OCI-LY3 (cell line): Measurements from ENCODE around the gene PAK4.

Experiments used
- CTCF ChIP-seq: fragments of 200-600, 300-600 bp; sonication (generic); IDR thresholded peaks from 2 replicates; pipeline ENCODE4 v1.5.1; 2014; ENCODE audit warnings: antibody characterized with exemption, low read length, low read depth
- EZH2phosphoT487 ChIP-seq: fragments of 200-600 bp; shearing (Covaris generic); IDR thresholded peaks from 2 replicates; pipeline ENCODE4 v1.6.1; 2018; ENCODE audit warnings: antibody characterized with exemption, mixed run types, low read depth

DNA sequence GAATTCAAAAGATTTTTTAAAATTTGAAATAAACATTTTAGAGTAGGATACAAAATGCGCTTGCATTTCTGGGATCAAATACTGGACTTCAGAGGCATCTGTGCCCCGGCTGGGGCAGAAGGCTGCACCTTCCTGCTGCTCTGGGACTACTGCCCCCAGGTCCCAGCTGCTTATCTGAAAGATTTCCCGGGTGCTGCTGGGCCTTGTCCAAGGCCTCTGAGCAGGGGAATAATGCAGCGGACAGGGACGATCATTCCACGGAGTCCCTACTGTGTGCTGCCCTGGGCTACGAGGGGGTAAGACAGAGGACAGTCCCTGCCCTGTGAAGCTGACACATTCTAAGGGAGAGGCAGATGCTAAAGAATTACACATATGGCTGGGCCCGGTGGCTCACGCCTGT, 38.0 kb downstream of the PAK4 start:
- TF ChIP-seq CTCF (no peak), EZH2phosphoT487 (no peak)
